ENCODE data around the gene NAB2. TPM values are rescaled to one million over a fixed set of nuclear protein-coding genes. Genes with fewer than 3 reads are reported as not detected.

Gene NAB2
- total RNA-seq, 2 experiments from 2014 or later, result 52.1 to 53.6 TPM

- CTCF ChIA-PET, result interaction anchor here (1.1 to 3.6 kb wide), 6 partner anchors 47 to 109 kb away, joined by 3 to 11 read pairs (median 4); no protein-coding TSS in a partner anchor
- POLR2A ChIA-PET, result no interaction called here
Observed at GRCh38 chr12:57116580-57117281, 27.8 kb downstream of the NAB2 start.

GRCh38 chr12:57118711-57119271 is 29.9 kb downstream of the NAB2 start:
- ChIA-PET CTCF (interaction anchor here (2.5 kb wide), 1 partner anchor 49 kb away, joined by 6 read pairs; no protein-coding TSS in a partner anchor), POLR2A (no interaction called here)

- ChIA-PET POLR2A (no interaction called here), CTCF (interaction anchor here (0.7 to 2.5 kb wide), 3 partner anchors 13 to 648 kb away, joined by 3 to 6 read pairs (median 4); no protein-coding TSS in a partner anchor)
Observed at GRCh38 chr12:57119294-57120085, 30.6 kb downstream of the NAB2 start.

- ChIA-PET POLR2A (interaction anchor here (0.6 kb wide), 1 partner anchor 368 kb away, joined by 6 read pairs; no protein-coding TSS in a partner anchor), CTCF (interaction anchor here (1.0 to 9.4 kb wide), 4 partner anchors 10 to 122 kb away, joined by 3 to 105 read pairs (median 44); partner anchors contain the start of gene STAT6)
Observed at GRCh38 chr12:57120718-57121117, 31.8 kb downstream of the NAB2 start.

- ChIA-PET CTCF (interaction anchor here (0.7 to 9.8 kb wide), 26 partner anchors 9 to 143 kb away, joined by 3 to 105 read pairs (median 4); partner anchors contain the start of gene STAT6), POLR2A (interaction anchor here (1.5 kb wide), 1 partner anchor 12 kb away, joined by 3 read pairs; no protein-coding TSS in a partner anchor)
Observed at GRCh38 chr12:57123813-57124212, 34.9 kb downstream of the NAB2 start.

- ChIA-PET POLR2A (interaction anchor here (1.5 kb wide), 1 partner anchor 12 kb away, joined by 3 read pairs; no protein-coding TSS in a partner anchor), CTCF (interaction anchor here (0.6 to 9.8 kb wide), 29 partner anchors 8 to 142 kb away, joined by 3 to 105 read pairs (median 4); partner anchors contain the start of gene STAT6)
Observed at GRCh38 chr12:57124261-57124877, 35.5 kb downstream of the NAB2 start.

GRCh38 chr12:57126061-57126460 is 37.1 kb downstream of the NAB2 start:
- POLR2A ChIA-PET, result no interaction called here

GRCh38 chr12:57126561-57126960 is 37.6 kb downstream of the NAB2 start:
- ChIA-PET POLR2A (interaction anchor here (2.5 kb wide), 1 partner anchor 15 kb away, joined by 20 read pairs; the partner anchor contains the start of gene STAT6), CTCF (interaction anchor here (1.4 to 9.8 kb wide), 5 partner anchors 16 to 98 kb away, joined by 3 to 105 read pairs (median 79); partner anchors contain the start of gene STAT6)

More at GRCh38 chr12:57126061-57126460, 37.1 kb downstream of the NAB2 start:
- CTCF ChIA-PET, result interaction anchor here (8.0 to 9.8 kb wide), 3 partner anchors 15 to 58 kb away, joined by 79 to 105 read pairs (median 83); partner anchors contain the start of gene STAT6

- CTCF ChIA-PET, result interaction anchor here (1.0 to 9.8 kb wide), 9 partner anchors 11 to 98 kb away, joined by 3 to 105 read pairs (median 4); partner anchors contain the start of gene STAT6
- POLR2A ChIA-PET, result interaction anchor here (1.1 to 2.5 kb wide), 2 partner anchors 16 to 43 kb away, joined by 3 to 20 read pairs; partner anchors contain the start of gene STAT6
Observed at GRCh38 chr12:57127101-57127725, 38.3 kb downstream of the NAB2 start.

GRCh38 chr12:57127726-57128518 is 39.0 kb downstream of the NAB2 start, which contains the start of gene LRP1:
LRP1 (plus strand) TSS chr12:57128483; CDS start chr12:57128965, 482 bp downstream.
- POLR2A ChIA-PET, result interaction anchor here (1.1 to 2.5 kb wide), 2 partner anchors 16 to 42 kb away, joined by 3 to 20 read pairs; partner anchors contain the start of gene STAT6
- CTCF ChIA-PET, result interaction anchor here (0.6 to 9.8 kb wide), 11 partner anchors 10 to 112 kb away, joined by 3 to 105 read pairs (median 3); partner anchors contain the start of genes SHMT2 and STAT6

- ChIA-PET POLR2A (interaction anchor here (2.5 kb wide), 1 partner anchor 17 kb away, joined by 20 read pairs; the partner anchor contains the start of gene STAT6), CTCF (interaction anchor here (0.6 to 9.8 kb wide), 10 partner anchors 9 to 112 kb away, joined by 3 to 105 read pairs (median 4); partner anchors contain the start of genes SHMT2 and STAT6)
Observed at GRCh38 chr12:57128519-57129247, 39.8 kb downstream of the NAB2 start.

GRCh38 chr12:57129321-57129842 is 40.5 kb downstream of the NAB2 start:
- CTCF ChIA-PET, result interaction anchor here (1.6 to 9.8 kb wide), 4 partner anchors 19 to 85 kb away, joined by 3 to 83 read pairs (median 46); partner anchors contain the start of gene STAT6
- POLR2A ChIA-PET, result no interaction called here

GRCh38 chr12:57129889-57130288 is 41.0 kb downstream of the NAB2 start:
- CTCF ChIA-PET, result interaction anchor here (1.6 to 9.8 kb wide), 4 partner anchors 19 to 85 kb away, joined by 3 to 83 read pairs (median 46); partner anchors contain the start of gene STAT6
- POLR2A ChIA-PET, result no interaction called here

- ChIA-PET CTCF (interaction anchor here (3.0 to 9.8 kb wide), 2 partner anchors 44 to 52 kb away, joined by 13 to 79 read pairs; no protein-coding TSS in a partner anchor), POLR2A (no interaction called here)
Observed at GRCh38 chr12:57130941-57131340, 42.0 kb downstream of the NAB2 start.

GRCh38 chr12:57131896-57132744 is 43.2 kb downstream of the NAB2 start:
- POLR2A ChIA-PET, result no interaction called here
- CTCF ChIA-PET, result interaction anchor here (0.7 to 9.8 kb wide), 4 partner anchors 9 to 86 kb away, joined by 3 to 79 read pairs (median 12); no protein-coding TSS in a partner anchor
